ENCODE data around the gene BIRC6.
"Not testable (repeated sequence)": the region's sequence is repeated elsewhere in the genome, so short reads cannot be mapped to it uniquely, and the experiment has no call there.

The BIRC6 gene

GRCh38 chr2:32358111-32358482 is 1.3 kb downstream of the BIRC6 start:
- H3K27ac ChIP-seq (ENCODE audit: low read length) = peak overlapping the region; percentile 25

GRCh38 chr2:32360416-32360815 is 3.6 kb downstream of the BIRC6 start:
- Histone ChIP-seq H3K27me3 (ENCODE audit: control insufficient read depth in 1 of 2, insufficient read depth in 2 of 2, low read length in 2 of 2) (no peaks in the 10 kb centered on the region), H3K4me1 (ENCODE audit: control insufficient read depth, insufficient read depth, low read length) (peaks cover 9% of the 10 kb centered on the region), H3K9ac (ENCODE audit: low read length in 2 of 2) (peak overlapping the region in 1 of 2 donors; percentile 13), H3K36me3 (ENCODE audit: control insufficient read depth in 2 of 2, insufficient read depth in 2 of 2, low read length in 2 of 2) (no peaks in the 10 kb centered on the region), H3K4me3 (ENCODE audit: low read length in 2 of 2) (peak overlapping the region in 1 of 2 donors; percentile 22), H3K9me3 (ENCODE audit: control insufficient read depth in 2 of 2, low read length in 2 of 2) (no peaks in the 10 kb centered on the region), H3K27ac (ENCODE audit: low read length) (no peak overlapping the region)

More at GRCh38 chr2:32358111-32358482, 1.3 kb downstream of the BIRC6 start:
- no peaks in the 10 kb centered on the region for H3K36me3 ChIP-seq (ENCODE audit: control insufficient read depth in 2 of 2, insufficient read depth in 2 of 2, low read length in 2 of 2)
- H3K9me3 ChIP-seq (ENCODE audit: control insufficient read depth in 2 of 2, low read length in 2 of 2) = no peaks in the 10 kb centered on the region
- no peaks in the 10 kb centered on the region for H3K27me3 ChIP-seq (ENCODE audit: control insufficient read depth in 1 of 2, insufficient read depth in 2 of 2, low read length in 2 of 2)
- H3K4me1 ChIP-seq (ENCODE audit: control insufficient read depth, insufficient read depth, low read length) = peaks cover 9% of the 10 kb centered on the region
- peak overlapping the region; percentile 87 to 95 for H3K4me3 ChIP-seq (ENCODE audit: low read length in 2 of 2)
- peak overlapping the region; percentile 61 to 80 for H3K9ac ChIP-seq (ENCODE audit: low read length in 2 of 2)

DNA sequence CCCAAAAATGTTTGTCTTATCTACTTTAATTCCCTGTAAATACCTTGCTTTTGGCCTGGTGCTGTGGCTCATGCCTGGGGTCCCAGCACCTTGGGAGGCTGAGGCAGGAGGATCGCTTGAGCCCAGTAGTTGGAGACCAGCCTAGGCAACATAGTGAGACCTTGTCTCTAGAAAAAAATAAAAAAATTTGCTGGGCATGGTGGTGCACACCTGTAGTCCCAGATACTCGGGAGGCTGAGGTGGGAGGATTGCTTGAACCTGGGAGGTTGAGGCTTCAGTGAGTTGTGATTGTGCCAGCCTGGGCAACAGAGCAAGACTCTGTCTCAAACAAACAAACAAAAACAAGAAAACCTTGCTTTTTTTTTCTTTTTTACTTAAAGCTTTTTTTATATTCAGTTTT is 6.2 kb downstream of the BIRC6 start:
- not testable (repeated sequence) for H3K9me3 ChIP-seq (ENCODE audit: control insufficient read depth in 2 of 2, low read length in 2 of 2); H3K36me3 ChIP-seq (ENCODE audit: control insufficient read depth in 2 of 2, insufficient read depth in 2 of 2, low read length in 2 of 2); H3K4me1 ChIP-seq (ENCODE audit: control insufficient read depth, insufficient read depth, low read length); H3K4me3 ChIP-seq (ENCODE audit: low read length in 2 of 2); H3K27me3 ChIP-seq (ENCODE audit: control insufficient read depth in 1 of 2, insufficient read depth in 2 of 2, low read length in 2 of 2); H3K9ac ChIP-seq (ENCODE audit: low read length in 2 of 2); H3K27ac ChIP-seq (ENCODE audit: low read length)

DNA sequence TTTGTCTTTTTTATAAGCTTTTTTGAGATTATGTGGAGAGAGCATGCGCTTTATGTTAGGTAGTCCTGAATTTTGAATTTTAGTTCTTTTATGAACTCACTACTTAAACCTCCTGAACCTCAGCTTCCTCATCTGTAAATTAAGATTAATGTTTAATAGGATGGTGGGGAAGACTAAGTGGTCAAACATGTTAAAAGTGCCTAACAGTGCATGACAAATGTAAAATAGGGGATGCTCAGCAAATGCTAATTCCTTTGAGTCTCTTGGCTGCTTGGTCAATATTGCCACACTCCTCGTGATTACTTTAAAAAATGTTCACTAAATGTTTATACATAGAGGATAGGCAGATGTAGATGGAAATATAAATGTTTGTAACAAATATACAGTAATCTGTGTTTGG is 6.8 kb downstream of the BIRC6 start:
- no peak overlapping the region for H3K9ac ChIP-seq (ENCODE audit: low read length in 2 of 2)
- H3K36me3 ChIP-seq (ENCODE audit: control insufficient read depth in 2 of 2, insufficient read depth in 2 of 2, low read length in 2 of 2) = no peaks in the 10 kb centered on the region
- peaks cover 10% of the 10 kb centered on the region for H3K4me1 ChIP-seq (ENCODE audit: control insufficient read depth, insufficient read depth, low read length)

GRCh38 chr2:32364290-32364689 is 7.5 kb downstream of the BIRC6 start:
- H3K9ac ChIP-seq (ENCODE audit: low read length in 2 of 2); H3K4me3 ChIP-seq (ENCODE audit: low read length in 2 of 2); H3K27me3 ChIP-seq (ENCODE audit: control insufficient read depth in 1 of 2, insufficient read depth in 2 of 2, low read length in 2 of 2); H3K9me3 ChIP-seq (ENCODE audit: control insufficient read depth in 2 of 2, low read length in 2 of 2); H3K36me3 ChIP-seq (ENCODE audit: control insufficient read depth in 2 of 2, insufficient read depth in 2 of 2, low read length in 2 of 2); H3K27ac ChIP-seq (ENCODE audit: low read length): not testable (repeated sequence)
- peaks cover 10% of the 10 kb centered on the region for H3K4me1 ChIP-seq (ENCODE audit: control insufficient read depth, insufficient read depth, low read length)

More for the DNA sequence above, 6.8 kb downstream of the BIRC6 start:
- Histone ChIP-seq H3K27me3 (ENCODE audit: control insufficient read depth in 1 of 2, insufficient read depth in 2 of 2, low read length in 2 of 2) (no peaks in the 10 kb centered on the region), H3K9me3 (ENCODE audit: control insufficient read depth in 2 of 2, low read length in 2 of 2) (no peaks in the 10 kb centered on the region), H3K4me3 (ENCODE audit: low read length in 2 of 2) (no peak overlapping the region), H3K27ac (ENCODE audit: low read length) (no peak overlapping the region)

GRCh38 chr2:32365679-32366078 is 8.9 kb downstream of the BIRC6 start:
- not testable (repeated sequence) for H3K9me3 ChIP-seq (ENCODE audit: control insufficient read depth in 2 of 2, low read length in 2 of 2); H3K36me3 ChIP-seq (ENCODE audit: control insufficient read depth in 2 of 2, insufficient read depth in 2 of 2, low read length in 2 of 2); H3K4me1 ChIP-seq (ENCODE audit: control insufficient read depth, insufficient read depth, low read length); H3K27ac ChIP-seq (ENCODE audit: low read length); H3K4me3 ChIP-seq (ENCODE audit: low read length in 2 of 2); H3K27me3 ChIP-seq (ENCODE audit: control insufficient read depth in 1 of 2, insufficient read depth in 2 of 2, low read length in 2 of 2); H3K9ac ChIP-seq (ENCODE audit: low read length in 2 of 2)

- H3K9me3 ChIP-seq (ENCODE audit: control insufficient read depth in 2 of 2, low read length in 2 of 2) = no peaks in the 10 kb centered on the region
- H3K4me1 ChIP-seq (ENCODE audit: control insufficient read depth, insufficient read depth, low read length) = peaks cover 3% of the 10 kb centered on the region
- no peaks in the 10 kb centered on the region for H3K36me3 ChIP-seq (ENCODE audit: control insufficient read depth in 2 of 2, insufficient read depth in 2 of 2, low read length in 2 of 2)
- H3K4me3 ChIP-seq (ENCODE audit: low read length in 2 of 2) = no peak overlapping the region
- no peak overlapping the region for H3K9ac ChIP-seq (ENCODE audit: low read length in 2 of 2)
- H3K27me3 ChIP-seq (ENCODE audit: control insufficient read depth in 1 of 2, insufficient read depth in 2 of 2, low read length in 2 of 2) = no peaks in the 10 kb centered on the region
- H3K27ac ChIP-seq (ENCODE audit: low read length) = no peak overlapping the region
These were observed 9.8 kb downstream of the BIRC6 start for GRCh38 chr2:32366595-32366994.

DNA sequence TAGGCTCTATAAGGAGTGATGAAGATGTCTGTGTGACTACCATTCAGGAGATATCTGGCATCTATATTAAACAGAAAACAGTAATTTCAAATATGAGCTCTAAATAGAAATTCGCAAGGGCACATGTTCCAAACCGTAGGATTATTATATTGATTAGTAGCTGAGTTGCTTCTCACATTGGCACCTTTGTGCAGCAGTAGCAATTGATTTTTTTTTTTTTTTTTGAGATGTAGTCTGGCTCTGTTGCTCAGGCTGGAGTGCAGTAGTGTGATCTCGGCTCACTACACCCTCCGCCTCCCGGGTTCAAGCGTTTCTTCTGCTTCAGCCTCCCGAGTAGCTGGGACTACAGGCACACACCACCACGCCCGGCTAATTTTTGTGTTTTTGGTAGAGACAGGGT is 12.4 kb downstream of the BIRC6 start:
- Histone ChIP-seq H3K4me3 (ENCODE audit: low read length in 2 of 2) (no peak overlapping the region), H3K4me1 (ENCODE audit: control insufficient read depth, insufficient read depth, low read length) (peaks cover 3% of the 10 kb centered on the region), H3K27me3 (ENCODE audit: control insufficient read depth in 1 of 2, insufficient read depth in 2 of 2, low read length in 2 of 2) (no peaks in the 10 kb centered on the region), H3K9me3 (ENCODE audit: control insufficient read depth in 2 of 2, low read length in 2 of 2) (no peaks in the 10 kb centered on the region), H3K9ac (ENCODE audit: low read length in 2 of 2) (no peak overlapping the region), H3K27ac (ENCODE audit: low read length) (no peak overlapping the region), H3K36me3 (ENCODE audit: control insufficient read depth in 2 of 2, insufficient read depth in 2 of 2, low read length in 2 of 2) (no peaks in the 10 kb centered on the region)

DNA sequence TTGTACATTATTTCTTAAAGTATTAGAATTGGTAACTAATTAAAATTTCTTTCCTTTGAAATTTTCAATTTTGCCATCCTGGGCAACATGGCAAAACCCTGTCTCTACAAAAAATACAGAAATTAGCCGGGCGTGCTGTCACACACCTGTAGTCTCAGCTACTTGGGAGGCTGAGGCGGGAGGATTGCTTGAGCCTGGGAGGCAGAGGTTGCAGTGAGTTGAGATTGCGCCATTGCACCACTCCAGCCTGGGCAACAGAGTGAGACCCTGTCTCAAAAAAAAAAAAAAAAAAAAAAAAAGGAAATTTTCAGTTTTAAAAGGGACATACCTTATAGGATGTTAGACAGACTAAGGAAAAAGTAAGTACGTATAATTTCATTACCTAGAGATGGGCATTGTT is 14.1 kb downstream of the BIRC6 start:
- not testable (repeated sequence) for H3K4me3 ChIP-seq (ENCODE audit: low read length in 2 of 2); H3K27me3 ChIP-seq (ENCODE audit: control insufficient read depth in 1 of 2, insufficient read depth in 2 of 2, low read length in 2 of 2); H3K36me3 ChIP-seq (ENCODE audit: control insufficient read depth in 2 of 2, insufficient read depth in 2 of 2, low read length in 2 of 2); H3K9ac ChIP-seq (ENCODE audit: low read length in 2 of 2); H3K9me3 ChIP-seq (ENCODE audit: control insufficient read depth in 2 of 2, low read length in 2 of 2); H3K27ac ChIP-seq (ENCODE audit: low read length); H3K4me1 ChIP-seq (ENCODE audit: control insufficient read depth, insufficient read depth, low read length)

DNA sequence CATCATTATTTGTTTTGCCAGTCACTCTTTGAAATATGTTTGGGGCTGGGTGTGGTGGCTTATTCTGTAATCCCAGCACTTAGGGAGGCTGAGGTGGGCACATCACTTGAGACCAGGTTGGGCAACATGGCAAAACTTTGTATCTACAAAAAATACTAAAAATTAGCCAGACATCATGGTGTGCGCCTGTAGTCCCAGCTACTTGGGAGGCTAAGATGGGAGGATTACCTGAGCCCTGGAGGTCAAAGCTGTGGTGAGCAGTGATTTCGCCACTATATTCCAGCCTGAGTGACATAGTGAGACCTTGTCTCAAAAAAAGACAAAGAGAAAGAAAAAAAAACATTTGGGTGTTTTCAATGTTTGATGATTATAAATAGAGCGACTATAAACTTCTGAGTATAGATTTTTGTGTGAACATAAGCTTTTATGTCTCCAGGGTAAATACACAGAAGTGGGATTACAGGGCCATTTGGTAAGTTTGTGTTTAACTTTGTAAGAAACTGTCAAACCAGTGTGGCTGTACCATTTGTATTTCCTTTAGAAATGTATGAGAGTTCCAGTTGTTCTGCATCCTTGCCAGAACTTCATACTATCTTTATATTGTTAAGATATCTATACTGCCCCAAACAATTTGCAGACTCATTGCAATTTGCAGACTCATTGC is 15.8 kb downstream of the BIRC6 start:
- H3K27me3 ChIP-seq (ENCODE audit: control insufficient read depth in 1 of 2, insufficient read depth in 2 of 2, low read length in 2 of 2) = no peaks in the 10 kb centered on the region

DNA sequence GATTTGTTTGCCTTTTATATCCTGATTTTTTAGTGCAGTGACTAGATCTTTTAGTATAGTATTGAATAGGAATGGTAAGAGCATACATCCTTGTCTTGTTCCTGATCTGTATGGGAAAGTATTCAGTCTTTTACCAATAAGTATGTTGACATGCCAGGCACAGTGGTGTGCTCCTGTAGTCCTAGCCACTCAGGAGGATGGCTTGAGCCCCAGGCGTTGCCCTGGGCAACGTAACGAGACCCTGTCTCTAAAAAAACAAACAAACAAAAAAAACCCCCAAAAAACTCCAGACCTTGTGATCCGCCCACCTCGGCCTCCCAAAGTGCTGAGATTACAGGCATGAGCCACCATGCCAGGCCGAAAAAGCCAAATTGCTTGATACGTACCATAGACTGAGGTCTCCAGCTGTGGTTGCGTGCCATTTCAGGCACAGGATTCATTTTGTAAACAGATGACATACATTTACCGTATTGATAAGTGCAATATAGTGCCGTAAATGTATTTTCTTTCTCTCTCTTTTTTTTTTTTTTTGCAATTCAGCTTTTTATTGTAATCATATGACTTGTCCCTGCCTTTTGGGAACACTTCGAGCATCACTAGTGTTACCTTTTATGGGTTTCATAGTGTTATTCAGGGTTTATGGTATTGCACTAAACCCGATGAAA is 18.5 kb downstream of the BIRC6 start:
- H3K36me3 ChIP-seq (ENCODE audit: control insufficient read depth in 2 of 2, insufficient read depth in 2 of 2, low read length in 2 of 2) = no peaks in the 10 kb centered on the region
- no peak overlapping the region for H3K9ac ChIP-seq (ENCODE audit: low read length in 2 of 2)
- no peaks in the 10 kb centered on the region for H3K9me3 ChIP-seq (ENCODE audit: control insufficient read depth in 2 of 2, low read length in 2 of 2)
- no peak overlapping the region for H3K4me3 ChIP-seq (ENCODE audit: low read length in 2 of 2)
- H3K27ac ChIP-seq (ENCODE audit: low read length) = no peak overlapping the region
- no peaks in the 10 kb centered on the region for H3K4me1 ChIP-seq (ENCODE audit: control insufficient read depth, insufficient read depth, low read length)
- H3K27me3 ChIP-seq (ENCODE audit: control insufficient read depth in 1 of 2, insufficient read depth in 2 of 2, low read length in 2 of 2) = no peaks in the 10 kb centered on the region

More for the DNA sequence above, 15.8 kb downstream of the BIRC6 start:
- no peak overlapping the region for H3K4me3 ChIP-seq (ENCODE audit: low read length in 2 of 2)
- H3K4me1 ChIP-seq (ENCODE audit: control insufficient read depth, insufficient read depth, low read length) = peaks cover 3% of the 10 kb centered on the region
- H3K27ac ChIP-seq (ENCODE audit: low read length) = no peak overlapping the region
- H3K9ac ChIP-seq (ENCODE audit: low read length in 2 of 2) = no peak overlapping the region
- no peaks in the 10 kb centered on the region for H3K9me3 ChIP-seq (ENCODE audit: control insufficient read depth in 2 of 2, low read length in 2 of 2)
- no peaks in the 10 kb centered on the region for H3K36me3 ChIP-seq (ENCODE audit: control insufficient read depth in 2 of 2, insufficient read depth in 2 of 2, low read length in 2 of 2)
